ENCODE results near the gene NEK5.
A peak's percentile ranks its signal among the peaks of the same experiment; 100 is the strongest.
"Not testable (repeated sequence)": the region's sequence is repeated elsewhere in the genome, so short reads cannot be mapped to it uniquely, and the experiment has no call there.

Gene NEK5

DNA sequence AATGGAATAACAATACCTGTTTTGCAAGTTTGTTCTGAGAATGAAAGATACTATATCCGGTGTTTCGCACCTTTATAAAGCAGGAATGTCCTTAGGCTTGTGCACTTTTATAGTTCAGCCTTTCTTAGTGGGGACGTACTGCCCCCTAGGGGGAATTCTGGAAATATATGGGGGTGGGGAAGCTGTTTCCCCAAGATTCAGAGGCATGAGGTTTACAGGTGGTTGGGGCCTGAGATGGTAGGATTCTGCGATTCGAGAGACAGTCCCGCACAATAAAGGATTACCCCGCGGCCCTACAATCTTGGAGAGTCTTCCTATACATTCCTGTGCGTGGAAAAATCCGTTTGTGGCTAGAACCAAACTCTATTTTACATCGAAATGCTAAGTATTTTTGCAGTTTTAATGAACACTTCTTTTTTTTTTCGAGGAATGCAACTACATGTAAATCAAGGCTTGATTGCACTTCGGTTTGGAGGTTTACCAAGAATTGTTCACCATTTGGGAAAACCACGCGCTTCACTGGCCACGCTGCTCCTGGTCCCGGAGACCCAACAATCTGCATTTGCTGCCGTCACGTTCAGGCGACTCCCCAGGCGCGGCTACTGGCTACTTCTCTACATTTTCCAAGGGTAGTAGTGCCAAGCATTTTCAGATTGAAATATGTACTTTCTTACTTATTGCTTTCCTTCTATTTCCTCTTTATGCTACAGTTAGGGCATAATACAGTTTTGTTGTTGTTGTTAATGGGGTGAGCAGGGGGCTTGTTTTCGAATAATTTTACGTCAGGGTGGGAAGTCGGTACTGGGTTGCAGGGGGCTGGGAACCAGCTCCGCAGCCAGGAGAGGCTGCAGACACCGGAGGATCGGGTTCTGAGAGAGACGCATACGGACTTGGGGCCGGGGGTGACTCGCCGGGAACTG, 830 bp downstream of the NEK5 start:
- in situ Hi-C loops (cut with HindIII; ENCODE audit: low pct_unique_long_range_greater_than_20kb, low sequenced_read_pairs), result no loop called here
- peak; percentile 55 to 81 for DNase-seq (ENCODE audit: low read depth in 1 of 2, low spot score in 1 of 2)
- TF ChIP-seq JUND (IDR thresholded peaks at IDR 0.05; ENCODE audit: low read depth), result no peak

DNA sequence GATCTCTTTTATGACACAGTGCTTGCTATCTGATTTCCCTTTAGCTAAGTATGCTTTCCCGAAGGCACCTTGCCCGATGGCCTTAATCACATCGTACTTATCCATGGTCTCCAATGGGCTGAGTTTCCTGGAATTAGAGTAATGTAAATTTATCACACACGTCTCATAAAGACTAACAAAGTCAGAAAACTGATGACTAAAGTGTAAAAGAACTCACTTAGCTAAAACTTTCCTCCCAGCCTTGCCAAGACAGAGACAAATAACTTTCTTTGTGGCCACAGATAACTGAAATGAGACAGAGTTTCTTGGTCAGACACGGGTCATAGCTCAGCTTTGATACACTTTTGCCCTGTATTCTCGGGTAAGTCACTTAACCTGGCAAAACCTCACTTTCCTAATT, 1.5 kb downstream of the NEK5 start:
- in situ Hi-C loops (cut with HindIII; ENCODE audit: low pct_unique_long_range_greater_than_20kb, low sequenced_read_pairs), result no loop called here
- no peak for TF ChIP-seq JUND (IDR thresholded peaks at IDR 0.05; ENCODE audit: low read depth)
- no peak for DNase-seq (ENCODE audit: low read depth in 1 of 2, low spot score in 1 of 2)

DNA sequence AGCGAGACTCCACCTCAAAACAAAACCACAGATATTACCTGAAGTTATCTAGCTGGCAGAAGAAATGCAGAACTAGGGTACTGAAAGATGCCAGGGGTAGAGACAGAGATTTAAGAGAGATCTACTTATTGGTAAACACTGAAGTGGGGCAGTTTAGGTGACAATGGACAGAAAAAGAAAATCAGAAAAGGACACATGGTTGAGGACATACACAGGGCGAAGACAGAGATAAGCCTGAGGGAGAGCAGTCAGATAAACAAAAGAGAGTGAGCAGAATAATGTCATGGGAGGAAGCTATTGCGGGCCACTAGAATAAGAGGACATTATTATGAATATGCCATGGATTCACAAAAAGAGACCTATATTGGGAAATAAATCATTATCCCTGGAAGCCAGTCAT, 3.3 kb downstream of the NEK5 start:
- in situ Hi-C loops (cut with HindIII; ENCODE audit: low pct_unique_long_range_greater_than_20kb, low sequenced_read_pairs), result no loop called here
- no peak for DNase-seq (ENCODE audit: low read depth in 1 of 2, low spot score in 1 of 2)
- TF ChIP-seq JUND (IDR thresholded peaks at IDR 0.05; ENCODE audit: low read depth), result no peak

DNA sequence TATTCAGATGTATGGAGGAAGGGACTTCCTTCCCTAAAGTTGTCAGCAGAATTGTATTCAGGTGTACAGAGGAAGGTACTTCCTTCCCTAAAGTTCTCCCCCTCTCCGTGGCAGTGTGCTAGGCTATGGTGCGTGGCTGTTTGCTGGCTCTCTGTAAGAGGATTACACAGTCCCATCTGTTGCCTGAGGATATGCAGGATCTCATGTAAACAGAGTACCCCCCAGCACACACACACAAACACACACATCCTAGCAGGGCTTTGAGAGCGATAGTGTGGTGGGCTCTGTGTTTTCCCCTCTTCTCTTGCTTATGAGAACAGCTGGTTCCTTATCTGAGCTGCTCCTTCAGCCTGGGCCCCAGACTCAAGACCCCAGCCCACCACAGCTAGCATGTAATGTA, 10.3 kb downstream of the NEK5 start:
- no peak for DNase-seq (ENCODE audit: low read depth in 1 of 2, low spot score in 1 of 2)
- in situ Hi-C loops (cut with HindIII; ENCODE audit: low pct_unique_long_range_greater_than_20kb, low sequenced_read_pairs), result no loop called here

DNA sequence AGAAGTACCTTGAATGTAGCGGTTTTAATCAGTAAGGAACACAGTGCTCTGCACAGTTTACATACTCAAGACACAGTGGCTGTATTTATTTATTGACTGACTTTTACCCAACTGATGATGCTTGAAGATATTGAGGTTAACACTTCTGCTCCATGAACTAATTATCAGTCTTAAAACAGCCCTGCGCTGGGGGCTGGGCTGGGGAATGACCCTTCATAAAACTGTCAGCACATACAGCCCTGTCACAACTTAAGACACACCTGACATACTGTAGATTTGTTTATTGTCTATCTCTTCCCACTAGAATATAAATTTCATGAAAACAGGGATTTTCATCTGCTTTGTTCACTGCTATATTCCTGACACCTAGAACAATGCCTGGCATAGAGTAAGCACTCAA, 10.8 kb downstream of the NEK5 start:
- TF ChIP-seq JUND (IDR thresholded peaks at IDR 0.05; ENCODE audit: low read depth), result no peak
- in situ Hi-C loops (cut with HindIII; ENCODE audit: low pct_unique_long_range_greater_than_20kb, low sequenced_read_pairs), result no loop called here
- no peak for DNase-seq (ENCODE audit: low read depth in 1 of 2, low spot score in 1 of 2)

More for the DNA sequence above, 10.3 kb downstream of the NEK5 start:
- no peak for TF ChIP-seq JUND (IDR thresholded peaks at IDR 0.05; ENCODE audit: low read depth)

DNA sequence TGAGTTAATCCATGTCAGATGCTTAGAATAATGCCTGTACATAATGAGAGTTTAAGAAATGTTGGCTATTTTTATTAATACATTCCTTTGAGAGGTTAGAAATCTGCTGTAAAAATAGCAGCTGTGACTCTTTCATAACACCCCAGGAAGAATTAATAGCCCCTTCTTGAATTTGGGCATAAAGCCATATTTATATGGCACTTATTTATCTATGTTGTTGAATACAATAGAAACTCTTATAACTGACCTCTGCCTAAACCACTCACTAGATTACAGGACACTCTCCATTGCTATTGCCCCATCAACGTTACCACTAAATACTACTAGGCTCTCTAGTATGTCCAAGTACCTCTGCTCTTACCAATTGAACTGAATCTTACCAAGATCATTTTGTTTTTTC, 16.3 kb downstream of the NEK5 start:
- in situ Hi-C loops (cut with HindIII; ENCODE audit: low pct_unique_long_range_greater_than_20kb, low sequenced_read_pairs), result no loop called here
- no peak for TF ChIP-seq JUND (IDR thresholded peaks at IDR 0.05; ENCODE audit: low read depth)
- no peak for DNase-seq (ENCODE audit: low read depth in 1 of 2, low spot score in 1 of 2)

- no peak for DNase-seq (ENCODE audit: low read depth in 1 of 2, low spot score in 1 of 2)
- in situ Hi-C loops (cut with HindIII; ENCODE audit: low pct_unique_long_range_greater_than_20kb, low sequenced_read_pairs), result no loop called here
- TF ChIP-seq JUND (IDR thresholded peaks at IDR 0.05; ENCODE audit: low read depth), result no peak
Measured at GRCh38 chr13:52109116-52109670, 19.7 kb downstream of the NEK5 start.

GRCh38 chr13:52105841-52106240, 23.0 kb downstream of the NEK5 start:
- no peak for TF ChIP-seq JUND (IDR thresholded peaks at IDR 0.05; ENCODE audit: low read depth)
- in situ Hi-C loops (cut with HindIII; ENCODE audit: low pct_unique_long_range_greater_than_20kb, low sequenced_read_pairs), result no loop called here
- DNase-seq (ENCODE audit: low read depth in 1 of 2, low spot score in 1 of 2), result peak in 1 of 2 experiments; percentile 3

DNA sequence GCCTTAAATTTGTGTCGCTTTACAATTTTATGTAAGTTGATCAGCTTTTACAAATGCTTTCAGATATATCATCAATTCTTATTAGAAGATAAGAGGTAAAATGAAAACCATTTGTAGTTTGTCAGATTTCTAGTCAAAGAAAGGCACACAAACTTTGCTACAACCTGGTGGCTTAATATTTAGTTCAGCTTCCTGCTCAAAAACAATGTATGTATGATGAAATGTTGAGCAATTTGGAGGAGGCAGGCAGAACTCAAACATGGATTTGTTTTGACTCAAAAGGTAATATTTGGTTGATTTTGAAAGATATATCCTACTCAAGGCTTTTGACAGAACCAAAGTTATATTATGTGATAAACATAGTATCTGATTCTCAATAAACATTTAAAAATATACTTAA, 24.2 kb downstream of the NEK5 start:
- DNase-seq (ENCODE audit: low read depth in 1 of 2, low spot score in 1 of 2), result peak in 1 of 2 experiments; percentile 3
- in situ Hi-C loops (cut with HindIII; ENCODE audit: low pct_unique_long_range_greater_than_20kb, low sequenced_read_pairs), result no loop called here
- no peak for TF ChIP-seq JUND (IDR thresholded peaks at IDR 0.05; ENCODE audit: low read depth)

DNA sequence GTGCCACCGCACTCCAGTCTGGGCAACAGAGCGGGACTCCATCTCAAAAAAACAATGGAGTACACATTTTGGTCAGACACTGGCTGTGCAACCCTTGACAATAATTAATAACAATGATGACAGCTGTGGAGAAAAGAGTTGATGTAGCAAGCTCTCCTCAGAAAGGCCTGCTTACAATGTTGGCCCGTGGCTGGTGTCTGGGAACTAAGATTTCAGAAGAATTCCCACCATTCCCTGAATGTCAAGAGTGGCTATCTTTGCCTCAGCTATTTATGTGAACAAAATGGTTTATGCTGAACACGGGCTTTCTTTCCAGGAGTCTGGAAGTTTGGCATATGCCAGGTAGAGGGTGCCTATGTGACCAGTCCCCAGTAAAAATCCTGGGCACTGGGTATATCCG, 25.5 kb downstream of the NEK5 start:
- no peak for DNase-seq (ENCODE audit: low read depth in 1 of 2, low spot score in 1 of 2)
- TF ChIP-seq JUND (IDR thresholded peaks at IDR 0.05; ENCODE audit: low read depth), result no peak
- in situ Hi-C loops (cut with HindIII; ENCODE audit: low pct_unique_long_range_greater_than_20kb, low sequenced_read_pairs), result no loop called here

DNA sequence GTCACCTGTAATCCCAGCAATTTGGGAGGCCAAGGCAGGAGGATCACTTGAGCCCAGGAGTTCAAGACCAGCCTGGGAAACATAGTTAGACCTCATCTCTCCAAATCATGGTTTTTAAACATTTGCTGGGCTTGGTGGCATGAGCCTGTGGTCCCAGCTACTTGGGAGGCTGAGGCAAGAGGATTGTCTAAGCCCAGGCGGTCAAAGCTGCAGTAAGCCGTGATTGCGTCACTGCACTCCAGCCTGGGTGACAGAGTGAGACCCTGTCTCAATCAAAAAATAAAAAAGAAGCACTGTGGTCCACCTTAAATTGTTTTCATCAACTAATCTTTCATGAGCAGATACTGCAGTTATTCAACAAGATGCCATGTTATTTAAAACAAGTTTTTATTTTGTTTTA, 26.4 kb downstream of the NEK5 start:
- in situ Hi-C loops (cut with HindIII; ENCODE audit: low pct_unique_long_range_greater_than_20kb, low sequenced_read_pairs), result not testable (repeated sequence)

GRCh38 chr13:52097197-52097596, 31.7 kb downstream of the NEK5 start:
- in situ Hi-C loops (cut with HindIII; ENCODE audit: low pct_unique_long_range_greater_than_20kb, low sequenced_read_pairs), result no loop called here
- no peak for DNase-seq (ENCODE audit: low read depth in 1 of 2, low spot score in 1 of 2)
- TF ChIP-seq JUND (IDR thresholded peaks at IDR 0.05; ENCODE audit: low read depth), result no peak

More for the DNA sequence above, 26.4 kb downstream of the NEK5 start:
- DNase-seq (ENCODE audit: low read depth in 1 of 2, low spot score in 1 of 2), result not testable (repeated sequence)

DNA sequence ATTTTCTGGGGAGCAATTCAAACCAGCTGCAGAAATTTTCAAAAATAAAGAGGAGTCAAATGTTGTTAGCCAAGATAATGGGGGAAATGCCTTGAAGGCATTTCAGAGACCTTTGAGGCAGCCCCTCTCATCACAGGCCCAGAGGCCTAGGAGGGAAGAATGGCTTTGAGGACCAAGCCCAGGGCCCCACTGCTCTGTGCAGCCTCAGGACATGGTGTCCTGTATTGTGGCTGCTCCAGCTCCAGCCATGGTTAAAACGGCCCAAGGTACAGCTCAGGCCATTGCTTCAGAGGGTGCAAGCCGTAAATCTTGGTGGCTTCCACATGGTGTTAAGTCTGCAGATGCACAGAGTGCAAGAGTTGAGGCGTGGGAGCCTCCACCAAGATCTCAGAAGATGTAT, 32.1 kb downstream of the NEK5 start:
- no peak for DNase-seq (ENCODE audit: low read depth in 1 of 2, low spot score in 1 of 2)
- in situ Hi-C loops (cut with HindIII; ENCODE audit: low pct_unique_long_range_greater_than_20kb, low sequenced_read_pairs), result no loop called here
- TF ChIP-seq JUND (IDR thresholded peaks at IDR 0.05; ENCODE audit: low read depth), result no peak
